ENCODE results near the gene OLFM1. TPM values are rescaled to one million over a fixed set of nuclear protein-coding genes. Genes with fewer than 3 reads are reported as not detected.

Gene OLFM1
- total and polyA plus RNA-seq, 2 of the 4 experiments (the other 2 are of a cell fraction) = 0.36 to 0.38 TPM

GRCh38 chr9:135131488-135131887, 44.0 kb downstream of the OLFM1 start:
- no peak for ATAC-seq (ENCODE audit: low read depth)
- no peak for DNase-seq
- H3K79me1 ChIP-seq (ENCODE audit: low read depth in 1 of 2, low read length in 2 of 2) = no peaks in the 10 kb centered on the region
- H3K36me3 ChIP-seq (ENCODE audit: control insufficient read depth, insufficient read depth, low read length) = no peaks in the 10 kb centered on the region
- H2BK15ac ChIP-seq (ENCODE audit: low read depth, low read length) = no peak overlapping the region
- no peaks in the 10 kb centered on the region for H3K4me1 ChIP-seq (ENCODE audit: control insufficient read depth, insufficient read depth, low read length)
- H3K9me3 ChIP-seq (ENCODE audit: control insufficient read depth, insufficient read depth, low read length) = peaks cover 49% of the 10 kb centered on the region
- CTCF ChIA-PET = no interaction called here
- no peaks in the 10 kb centered on the region for H4K20me1 ChIP-seq (ENCODE audit: insufficient read depth, low read length)
- H2BK120ac ChIP-seq (ENCODE audit: low read depth, low read length) = no peak overlapping the region
- no peak overlapping the region for H2AFZ ChIP-seq (replicated peaks; ENCODE audit: low read length, poor library complexity)
- no peak overlapping the region for H3K14ac ChIP-seq (replicated peaks; ENCODE audit: low read depth, low read length)
- H4K8ac ChIP-seq (ENCODE audit: low read depth in 2 of 2, low read length in 2 of 2) = no peak overlapping the region
- intact Hi-C loops (cut with micrococcal nuclease) = no loop called here
- no peak overlapping the region for H3K23ac ChIP-seq (ENCODE audit: low read depth, low read length)
- TF ChIP-seq RCOR1 (IDR thresholded peaks at IDR 0.05; ENCODE audit: insufficient replicate concordance, low read length) (no peak), POLR2A (IDR thresholded peaks at IDR 0.05; ENCODE audit: low read depth, low read length) (no peak), BHLHE40 (IDR thresholded peaks at IDR 0.05; ENCODE audit: low read depth, low read length) (no peak), RAD21 (IDR thresholded peaks at IDR 0.05; ENCODE audit: low read length) (no peak), FOS (IDR thresholded peaks at IDR 0.05; ENCODE audit: low read depth, low read length) (no peak), SMC3 (IDR thresholded peaks at IDR 0.05; ENCODE audit: low read depth, low read length) (no peak), USF2 (IDR thresholded peaks at IDR 0.05; ENCODE audit: low read depth, low read length) (no peak), RFX5 (IDR thresholded peaks at IDR 0.05; ENCODE audit: low read depth, low read length) (no peak), MAFK (IDR thresholded peaks at IDR 0.05; ENCODE audit: low read depth, low read length) (no peak), CEBPB (IDR thresholded peaks at IDR 0.05; ENCODE audit: low read depth, low read length) (no peak), MAZ (IDR thresholded peaks at IDR 0.05; ENCODE audit: borderline replicate concordance, low read depth, low read length) (no peak), CTCF (conservative IDR thresholded peaks at IDR 0.05; ENCODE audit: low read depth, low read length) (no peak), ELK1 (IDR thresholded peaks at IDR 0.05; ENCODE audit: borderline replicate concordance, low read depth, low read length) (no peak), CHD1 (IDR thresholded peaks at IDR 0.05; ENCODE audit: low read depth, low read length) (no peak), MXI1 (IDR thresholded peaks at IDR 0.05; ENCODE audit: borderline replicate concordance, low read depth, low read length) (no peak)
- in situ Hi-C loops (cut with MboI; ENCODE audit: low sequenced_read_pairs) = no loop called here
- H2AK9ac ChIP-seq (replicated peaks; ENCODE audit: low read depth, low read length, poor library complexity) = no peak overlapping the region
- WGBS, 2 experiments (ENCODE audit: extremely low coverage in 2 of 2, insufficient read length in 1 of 2) = 45% methylated on average over 2 of the region's 8 CpGs; no CpG with 5 or more reads in 1 of the 2 experiments
- H2BK5ac ChIP-seq (ENCODE audit: low read depth, low read length, poor library complexity, severe bottlenecking) = no peak overlapping the region
- no peak overlapping the region for H3K56ac ChIP-seq (ENCODE audit: extremely low read depth, insufficient read depth, low read length)
- no peak overlapping the region for H2BK20ac ChIP-seq (ENCODE audit: low read depth, low read length)
- no peak overlapping the region for H3K18ac ChIP-seq (ENCODE audit: low read depth, low read length)
- H3K4me2 ChIP-seq (ENCODE audit: low read depth, low read length) = no peak overlapping the region
- no peak overlapping the region for H4K5ac ChIP-seq (ENCODE audit: low read depth, low read length)
- no peak overlapping the region for H3K27ac ChIP-seq (ENCODE audit: insufficient read depth, low read length)
- H3K9ac ChIP-seq (ENCODE audit: low read depth, low read length) = no peak overlapping the region
- no peak overlapping the region for H3K4ac ChIP-seq (ENCODE audit: low read depth, low read length)
- BruUV-seq (replicated peaks) = no TSS peak
- H3K9me1 ChIP-seq (ENCODE audit: insufficient read depth, low read length) = no peaks in the 10 kb centered on the region
- H3K27me3 ChIP-seq (ENCODE audit: control insufficient read depth, insufficient read depth, low read length) = no peaks in the 10 kb centered on the region
- H3K4me3 ChIP-seq (ENCODE audit: insufficient read depth, low read depth, low read length) = no peak overlapping the region
- POLR2A ChIA-PET (ENCODE audit: unreplicated experiment) = no interaction called here
- dilution Hi-C loops (cut with HindIII; ENCODE audit: low sequenced_read_pairs, unreplicated experiment) = no loop called here
- H4K91ac ChIP-seq (ENCODE audit: insufficient read depth, low read depth, low read length) = no peak overlapping the region
- no peak overlapping the region for H2AK5ac ChIP-seq (ENCODE audit: low read depth, low read length)

Data from IMR-90 (cell line).